ENCODE measurements around the gene CATSPERB.
A peak's percentile ranks its signal among the peaks of the same experiment; 100 is the strongest.
"Not testable (repeated sequence)": the region's sequence is repeated elsewhere in the genome, so short reads cannot be mapped to it uniquely, and the experiment has no call there.

Gene CATSPERB

DNA sequence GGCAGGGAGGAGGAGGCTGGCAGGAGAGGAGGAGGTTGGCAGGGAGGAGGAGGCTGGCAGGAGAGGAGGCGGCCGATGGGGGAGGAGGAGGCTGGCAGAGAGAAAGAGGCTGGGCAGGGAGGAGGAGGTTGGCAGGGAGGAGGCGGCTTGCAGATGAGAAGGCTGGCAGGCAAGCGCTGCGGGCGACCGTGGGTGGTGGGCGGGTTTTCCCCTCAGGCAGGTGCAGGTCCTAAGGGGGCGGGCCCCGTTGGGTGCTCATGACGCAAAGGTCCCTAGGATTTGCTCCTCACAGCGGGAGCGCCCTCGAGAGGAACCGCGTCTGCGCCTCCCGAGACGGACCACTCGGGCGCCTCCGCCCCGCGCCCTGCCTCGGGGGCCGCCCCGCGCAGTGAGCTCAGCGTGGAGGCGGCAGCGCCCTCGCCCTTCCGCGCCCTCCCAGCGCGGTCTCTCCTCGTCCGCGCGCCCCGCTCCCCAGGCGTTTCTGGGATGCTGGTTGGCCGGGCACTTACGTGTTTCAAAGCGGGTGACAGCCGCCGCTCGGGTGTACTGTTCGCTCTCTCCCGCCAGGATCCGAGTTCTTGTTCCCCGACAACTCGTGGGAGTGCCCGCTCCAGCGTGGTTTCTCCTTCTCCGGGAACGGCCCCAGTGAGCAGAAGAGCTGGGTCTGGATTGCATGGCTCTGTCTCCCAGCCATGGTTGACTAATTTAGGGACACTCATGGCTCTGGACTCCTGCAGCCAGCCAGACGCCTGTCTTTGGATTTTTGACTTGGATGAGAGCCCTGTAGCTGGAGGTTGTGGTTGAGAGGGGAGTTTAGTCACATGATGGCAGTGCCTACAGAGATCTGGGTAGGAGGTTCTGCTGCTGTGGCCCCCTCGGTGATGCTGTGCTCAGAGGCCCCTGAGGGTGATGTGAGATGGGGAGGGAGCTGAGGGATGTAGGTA, 157.7 kb downstream of the CATSPERB start:
- peak; percentile 25 to 44 for DNase-seq

DNA sequence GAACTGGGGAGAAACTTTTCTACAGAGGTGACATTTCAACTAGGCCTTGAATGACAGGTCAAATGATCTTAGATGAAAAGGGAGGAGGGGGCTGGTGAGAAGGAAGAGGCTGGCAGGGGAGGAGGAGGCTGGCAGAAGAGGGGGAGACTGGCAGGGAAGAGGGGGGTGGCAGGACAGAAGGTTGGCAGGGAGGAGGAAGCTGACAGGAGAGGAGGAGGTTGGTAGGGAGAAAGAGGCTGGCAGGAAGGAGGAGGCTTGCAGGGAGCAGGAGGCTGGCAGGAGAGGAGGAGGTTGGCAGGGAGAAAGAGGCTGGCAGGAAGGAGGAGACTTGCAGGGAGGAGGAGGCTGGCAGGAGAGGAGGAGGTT, 158.4 kb downstream of the CATSPERB start:
- no peak for DNase-seq

DNA sequence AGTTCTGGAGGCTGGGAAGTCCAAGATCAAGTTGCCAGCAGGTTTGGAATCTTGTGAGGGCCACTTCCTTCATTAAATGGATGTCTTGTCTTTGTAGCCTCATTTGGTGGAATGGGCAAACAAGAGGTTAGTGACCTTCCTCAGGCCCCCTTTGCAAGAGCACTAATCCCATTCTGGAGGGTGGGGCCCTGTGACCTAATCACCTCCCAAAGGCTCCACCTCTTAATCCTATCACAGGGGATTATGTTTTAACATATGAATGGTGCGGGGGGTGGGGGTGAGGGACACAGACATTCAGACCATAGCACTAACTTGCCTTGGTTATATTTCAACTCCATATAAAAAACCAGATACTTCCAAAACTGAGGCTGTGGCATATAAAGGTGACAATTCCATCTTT, 161.9 kb downstream of the CATSPERB start:
- DNase-seq = no peak

DNA sequence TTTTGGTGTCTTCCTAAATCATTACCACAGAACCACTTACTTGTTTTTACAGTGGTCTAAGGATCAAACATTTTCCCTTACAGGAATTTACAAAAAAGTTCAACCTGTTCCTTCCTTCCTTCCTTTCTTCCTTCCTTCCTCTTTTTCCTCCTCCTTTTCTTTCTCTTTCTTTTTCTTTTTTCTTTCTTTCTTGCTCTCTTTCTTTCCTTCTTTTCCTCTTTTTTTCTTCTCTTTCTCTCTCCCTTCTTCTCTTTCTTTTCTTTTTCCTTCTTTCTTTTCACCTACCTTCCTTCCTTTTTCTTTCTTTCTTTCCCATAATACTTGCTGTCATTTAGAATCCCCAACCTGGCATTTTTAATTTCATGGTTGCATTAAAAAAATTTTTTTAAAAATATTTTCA, 162.6 kb downstream of the CATSPERB start:
- no peak for DNase-seq

DNA sequence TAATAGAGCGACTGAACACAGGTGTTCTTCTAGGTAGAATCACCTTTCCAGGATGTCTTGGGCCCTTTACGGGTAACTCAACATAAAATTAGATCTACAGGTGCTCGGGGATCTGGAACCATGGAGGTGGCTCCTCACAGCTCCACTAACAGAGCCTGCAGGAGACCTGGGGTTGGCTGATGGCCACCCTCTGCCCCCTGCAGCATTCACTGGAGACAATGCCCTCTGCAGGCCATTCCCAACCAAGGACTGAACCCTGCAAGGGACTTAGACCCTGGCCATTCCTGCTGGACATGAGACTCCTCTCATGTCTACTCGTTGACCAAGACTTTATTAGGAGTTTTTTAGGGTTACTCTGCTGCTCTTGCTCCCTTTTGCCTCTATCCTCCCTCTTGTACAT, 163.3 kb downstream of the CATSPERB start:
- no peak for DNase-seq

DNA sequence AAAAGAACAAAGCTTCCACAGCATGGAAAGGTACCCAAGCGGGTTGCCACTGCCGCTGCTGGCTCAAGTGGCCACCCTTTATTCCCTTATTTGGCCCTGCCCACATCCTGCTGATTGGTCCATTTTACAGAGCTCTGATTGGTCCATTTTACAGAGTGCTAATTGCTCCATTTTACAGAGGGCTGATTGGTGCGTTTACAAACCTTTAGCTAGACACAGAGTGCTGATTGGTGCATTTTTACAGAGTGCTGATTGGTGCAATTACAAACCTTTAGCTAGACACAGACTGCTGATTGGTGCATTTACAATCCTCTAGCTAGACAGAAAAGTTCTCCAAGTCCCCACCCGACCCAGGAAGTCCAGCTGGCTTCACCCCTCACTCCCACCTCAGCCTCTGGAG, 164.1 kb downstream of the CATSPERB start:
- DNase-seq = not testable (repeated sequence)

DNA sequence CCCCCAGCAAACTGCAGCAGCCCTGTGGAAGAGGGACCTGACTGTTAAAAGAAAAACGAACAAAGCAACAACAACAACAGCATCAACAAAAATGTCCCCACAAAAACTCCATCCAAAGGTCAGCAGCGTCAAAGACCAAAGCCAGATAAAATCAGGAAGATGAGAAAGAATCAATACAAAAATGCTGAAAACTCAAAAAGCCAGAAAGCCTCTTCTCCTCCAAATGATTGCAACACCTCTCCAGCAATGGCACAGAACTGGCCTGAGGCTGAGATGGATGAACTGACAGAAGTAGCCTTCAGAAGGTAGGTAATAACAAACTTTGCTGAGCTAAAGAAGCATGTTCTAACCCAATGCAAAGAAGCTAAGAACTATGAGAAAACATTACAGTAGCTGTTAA, 176.4 kb downstream of the CATSPERB start:
- DNase-seq = no peak

DNA sequence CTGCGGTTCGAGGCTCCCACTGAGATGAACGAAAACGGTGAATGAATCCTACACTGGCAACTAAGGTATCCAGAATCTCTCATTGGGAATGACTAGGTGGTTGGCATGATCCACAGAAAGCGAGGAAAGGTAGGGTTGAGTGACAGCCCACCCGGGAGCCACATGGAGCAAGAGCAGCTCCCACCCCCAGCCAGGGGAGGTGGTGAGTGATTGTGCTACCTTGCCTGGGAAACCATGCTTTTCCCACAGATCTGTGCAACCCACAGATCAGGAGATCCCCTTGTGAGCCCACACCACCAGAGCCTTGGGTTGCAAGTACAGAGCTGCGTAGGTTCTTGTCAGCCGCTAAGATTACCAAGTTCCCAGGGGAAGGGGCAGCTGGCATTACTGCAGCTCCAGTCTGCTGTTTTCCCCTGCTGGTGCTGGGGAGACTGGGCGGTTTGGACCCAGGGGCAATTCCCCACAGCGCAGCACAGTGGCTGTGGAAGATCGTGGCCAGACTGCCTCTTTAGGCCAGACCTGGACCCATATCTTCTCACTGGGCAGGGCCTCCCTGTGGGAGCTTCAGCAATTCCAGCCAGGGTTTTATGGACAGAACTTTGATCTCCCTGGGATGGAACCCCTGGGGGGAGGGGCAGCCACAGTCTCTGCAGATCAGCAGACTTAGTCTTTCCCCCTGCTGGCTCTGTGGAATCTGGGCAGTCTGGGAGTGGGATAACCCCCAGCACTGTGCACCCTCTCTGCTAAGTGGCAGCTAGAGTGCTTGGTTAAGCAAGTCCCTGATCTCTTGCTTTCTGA, 177.2 kb downstream of the CATSPERB start:
- DNase-seq = no peak

DNA sequence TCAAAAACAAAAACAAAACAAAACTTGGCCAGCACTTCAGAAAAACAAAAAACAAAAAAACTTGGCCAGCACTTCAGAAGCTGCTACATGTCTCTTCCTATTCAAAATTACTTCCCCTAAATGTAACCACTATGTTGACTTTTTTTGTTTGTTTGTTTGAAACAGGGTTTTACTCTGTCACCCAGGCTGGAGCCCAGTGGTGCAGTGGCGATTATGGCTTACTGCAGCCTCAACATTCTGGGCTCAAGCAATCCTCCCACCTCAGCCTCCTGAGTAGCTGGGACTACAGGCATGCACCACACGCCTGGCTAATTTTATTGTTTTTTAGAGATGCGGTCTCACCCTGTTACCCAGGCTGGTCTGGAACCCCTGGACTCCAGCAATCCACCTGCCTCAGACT, 183.8 kb downstream of the CATSPERB start:
- DNase-seq = no peak

DNA sequence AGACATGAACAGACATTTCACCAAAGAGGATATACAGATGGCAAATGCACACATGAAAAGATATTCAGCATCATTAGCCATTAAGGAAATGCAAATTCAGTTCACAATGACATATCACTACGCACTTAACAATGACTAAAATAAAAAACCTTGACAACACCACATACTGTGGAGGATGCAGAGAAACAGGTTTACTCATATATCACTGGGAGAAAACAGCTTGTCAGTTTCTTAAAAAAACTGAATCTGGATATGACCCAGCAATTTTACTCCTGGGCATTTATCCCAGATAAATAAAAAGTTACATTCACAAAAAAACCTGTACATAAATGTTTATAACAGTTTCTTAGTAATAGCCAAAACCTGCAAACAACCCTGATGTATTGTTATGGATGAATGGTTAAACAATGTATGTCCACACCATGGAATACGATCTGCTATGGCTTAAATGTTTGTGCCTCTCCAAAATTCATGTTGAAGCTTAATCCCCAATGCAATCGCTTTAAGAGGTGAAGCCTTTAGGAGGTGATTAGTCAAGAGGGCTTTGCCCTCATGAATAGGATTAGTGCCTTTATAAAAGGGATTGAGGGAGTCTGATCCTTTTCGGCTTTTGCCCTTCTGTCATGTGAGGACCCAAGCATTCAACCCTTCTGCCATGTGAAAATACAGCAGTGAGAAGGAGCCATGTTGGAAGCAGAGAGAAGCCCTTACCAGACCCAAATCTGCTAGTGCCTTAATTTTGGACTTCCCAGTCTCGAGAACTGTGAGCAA, 185.8 kb downstream of the CATSPERB start:
- no peak for DNase-seq

DNA sequence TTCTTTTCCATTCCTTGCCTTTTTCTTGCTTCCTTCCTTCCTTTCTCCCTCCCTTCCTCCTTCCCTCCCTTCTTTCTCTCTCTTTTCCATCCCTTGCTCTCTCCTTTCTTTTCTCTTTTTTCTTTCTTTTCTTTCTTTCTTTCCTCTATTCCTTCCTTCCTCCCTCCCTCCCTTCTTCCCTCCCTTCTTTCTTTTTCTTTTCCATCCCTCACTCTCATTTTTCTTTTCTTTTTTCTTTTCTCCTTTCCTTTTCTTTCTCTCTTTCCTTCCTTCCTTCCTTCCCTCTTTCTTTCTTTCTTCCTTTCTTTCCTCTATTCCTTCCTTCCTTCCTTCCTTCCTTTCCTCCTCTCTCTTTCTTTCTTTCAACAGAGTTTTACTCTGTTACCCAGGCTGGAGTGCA, 186.7 kb downstream of the CATSPERB start:
- no peak for DNase-seq

DNA sequence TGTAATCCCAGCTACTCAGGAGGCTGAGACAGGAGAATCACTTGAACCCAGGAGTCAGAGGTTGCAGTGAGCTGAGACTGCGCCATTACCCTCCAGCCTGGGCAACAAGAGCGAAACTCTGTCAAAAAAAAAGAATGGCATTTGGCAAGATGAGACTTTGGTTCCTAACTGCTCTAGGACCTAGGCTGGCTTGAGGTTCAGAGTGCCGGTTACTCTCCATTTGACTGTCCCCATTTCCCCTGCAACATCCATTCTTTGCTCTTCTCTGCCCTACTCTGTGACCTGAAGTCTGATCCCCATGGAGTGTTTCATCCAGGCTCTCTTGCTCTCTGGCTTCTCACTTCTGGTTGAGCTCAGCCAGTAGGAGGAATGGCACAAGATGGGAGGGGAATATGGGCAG, 195.6 kb downstream of the CATSPERB start:
- DNase-seq = no peak

DNA sequence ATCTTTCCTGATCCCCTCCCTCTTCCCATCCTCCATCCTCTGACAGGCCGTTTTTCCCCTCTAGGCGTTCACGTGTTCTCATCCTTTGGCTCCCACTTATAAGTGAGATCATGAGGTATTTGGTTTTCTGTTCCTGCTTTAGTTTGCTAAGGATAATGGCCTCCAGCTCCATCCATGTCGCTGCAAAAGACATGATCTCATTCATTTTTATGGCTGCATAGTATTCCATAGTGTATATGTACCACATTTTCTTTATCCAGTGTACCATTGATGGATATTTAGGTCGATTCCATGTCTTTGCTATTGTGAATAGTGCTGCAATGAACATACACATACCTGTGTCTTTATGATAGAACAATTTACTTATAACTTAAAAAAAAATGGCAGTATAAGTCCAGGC, 197.8 kb downstream of the CATSPERB start:
- not testable (repeated sequence) for DNase-seq

DNA sequence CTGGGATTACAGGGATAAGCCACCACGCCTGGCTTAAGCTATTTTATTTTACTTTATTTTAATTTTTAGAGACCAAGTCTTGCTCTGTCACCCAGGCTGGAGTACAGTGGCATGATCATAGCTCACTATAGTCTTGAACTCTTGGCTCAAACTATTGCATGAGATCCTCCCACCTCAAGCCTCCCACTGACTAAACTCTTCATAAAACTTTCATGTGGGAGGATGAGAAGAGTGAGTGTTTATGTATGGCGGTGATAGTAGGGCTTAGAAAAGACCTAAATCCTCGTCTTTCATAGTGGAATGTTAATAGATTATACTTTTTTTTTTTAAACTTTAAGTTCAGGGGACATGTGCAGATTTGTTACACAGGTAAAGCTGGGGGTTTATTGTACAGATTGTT, 198.3 kb downstream of the CATSPERB start:
- DNase-seq = no peak
